Vagina (tissue), 2 donors: ENCODE measurements around the gene CSNK1A1. TPM values are rescaled to one million over a fixed set of nuclear protein-coding genes. Genes with fewer than 3 reads are reported as not detected.

Source experiments
- DNase-seq, 2 donors: peaks; one replicate each; pipeline ENCODE4 v3.0.0-alpha.2; 2017; ENCODE audit errors: extremely low spot score in 2 of 2
- H3K27ac ChIP-seq: fragments of 200-600 bp; sonication (generic); one replicate; pipeline ENCODE4 v1.5.1; 2019
- H3K27me3 ChIP-seq: fragments of 200-600 bp; sonication (generic); one replicate; pipeline ENCODE4 v1.5.1; 2019
- H3K36me3 ChIP-seq, 2 donors: fragments of 200-600 bp; sonication (generic); one replicate each; pipeline ENCODE4 v1.5.1; 2017 to 2019
- H3K4me1 ChIP-seq: fragments of 200-600 bp; sonication (generic); one replicate; pipeline ENCODE4 v1.5.1; 2019
- H3K4me3 ChIP-seq, 2 donors: fragments of 200-600 bp; sonication (generic); 1 replicate in 1 of 2; 2 replicates in 1 of 2; pipeline ENCODE4 v1.5.1; 2016 to 2019
- H3K9me3 ChIP-seq: fragments of 200-600 bp; sonication (generic); one replicate; pipeline ENCODE4 v1.5.1; 2019
- CTCF ChIP-seq, 3 experiments: fragments of 450-650 bp in 2 of 3; fragments of 200-600 bp in 1 of 3; sonication (generic) in 1 of 3; IDR thresholded peaks; one replicate each; pipeline ENCODE4 v1.5.1; 2017 to 2019; ENCODE audit warnings: antibody characterized with exemption in 3 of 3, mild to moderate bottlenecking in 2 of 3, moderate library complexity in 2 of 3
- POLR2A ChIP-seq, 2 donors: fragments of 450-650 bp; IDR thresholded peaks; one replicate each; pipeline ENCODE4 v1.6.1; 2017; ENCODE audit warnings: antibody characterized with exemption in 2 of 2, mild to moderate bottlenecking in 2 of 2, moderate library complexity in 2 of 2
- POLR2AphosphoS5 ChIP-seq, 2 donors: sonication (generic); formaldehyde crosslinking; IDR thresholded peaks; one replicate each; pipeline ENCODE4 v1.9.0; 2017; ENCODE audit warnings: antibody characterized with exemption in 2 of 2, mild to moderate bottlenecking in 2 of 2, low read depth in 1 of 2; ENCODE audit not compliant: insufficient read depth in 1 of 2
- intact Hi-C: fragments of 100-400 bp; cut with DNase I; formaldehyde crosslinking; loops from one replicate; pipeline ENCODE4 v1.15.1; 2023
- total RNA-seq: library from RNA; depleted of rRNA; stranded (reverse); fragments of >200 nt; gene quantifications from one replicate; pipeline ENCODE4 v1.2.3, GENCODE V29; 2016

Gene CSNK1A1
- total RNA-seq, 1 donor from 2014 or later = 223 TPM

DNA sequence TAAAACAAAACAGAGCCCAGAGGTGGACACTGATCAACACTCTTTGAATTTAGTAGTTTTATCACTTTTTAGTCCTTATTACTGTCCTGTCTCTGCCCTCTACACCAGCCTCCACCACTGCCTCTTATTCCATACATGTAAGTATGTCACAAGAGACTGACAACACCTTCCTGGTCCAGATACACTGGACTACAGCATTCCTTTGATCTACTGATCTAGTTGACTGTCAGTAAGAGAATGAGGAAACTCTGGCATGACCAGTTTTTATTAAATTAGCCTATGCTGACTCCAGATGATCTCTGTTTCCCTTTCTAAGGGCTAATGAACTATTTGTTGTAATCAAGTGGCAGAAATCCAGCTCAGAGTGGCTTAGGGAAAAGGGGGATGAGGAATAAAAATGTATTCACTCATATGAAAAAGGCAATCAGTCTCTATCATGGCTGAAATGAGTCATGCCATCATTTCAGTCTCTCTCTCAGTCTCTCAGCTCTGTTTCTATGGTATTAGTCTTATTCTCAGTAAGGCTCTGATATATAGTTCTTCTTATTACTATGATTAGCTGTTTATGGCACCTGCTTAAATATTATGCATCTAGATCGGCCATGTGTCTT lies 35.6 kb upstream of the CSNK1A1 start:
- intact Hi-C loops = no loop called here
- Histone ChIP-seq H3K27me3 (no peaks in the 10 kb centered on the region), H3K27ac (peak overlapping the region; percentile 3), H3K9me3 (no peaks in the 10 kb centered on the region), H3K36me3 (no peaks in the 10 kb centered on the region), H3K4me3 (no peak overlapping the region), H3K4me1 (peaks cover 44% of the 10 kb centered on the region)
- TF ChIP-seq CTCF (IDR thresholded peaks at IDR 0.05) = no peak
- TF ChIP-seq POLR2A (IDR thresholded peaks at IDR 0.05) = no peak
- peak in 1 of 2 donors; percentile 31 for TF ChIP-seq POLR2AphosphoS5 (IDR thresholded peaks at IDR 0.05; ENCODE audit: insufficient read depth in 1 of 2, low read depth in 1 of 2)
- peak in 1 of 2 donors; percentile 3 for DNase-seq

- Histone ChIP-seq H3K27ac (no peak overlapping the region), H3K9me3 (no peaks in the 10 kb centered on the region), H3K27me3 (no peaks in the 10 kb centered on the region), H3K4me1 (peaks cover 46% of the 10 kb centered on the region), H3K36me3 (no peaks in the 10 kb centered on the region), H3K4me3 (no peak overlapping the region)
- intact Hi-C loops = no loop called here
- TF ChIP-seq CTCF (IDR thresholded peaks at IDR 0.05) (no peak), POLR2A (IDR thresholded peaks at IDR 0.05) (no peak), POLR2AphosphoS5 (IDR thresholded peaks at IDR 0.05; ENCODE audit: insufficient read depth in 1 of 2, low read depth in 1 of 2) (no peak)
- no peak for DNase-seq
These were observed 34.7 kb upstream of the CSNK1A1 start for GRCh38 chr5:149585910-149586309.

GRCh38 chr5:149584121-149584520 lies 32.9 kb upstream of the CSNK1A1 start:
- H3K4me3 ChIP-seq = no peak overlapping the region
- intact Hi-C loops = no loop called here
- H3K9me3 ChIP-seq = no peaks in the 10 kb centered on the region
- H3K4me1 ChIP-seq = peaks cover 46% of the 10 kb centered on the region
- DNase-seq = peak in 1 of 2 donors; percentile 11
- H3K36me3 ChIP-seq = no peaks in the 10 kb centered on the region
- H3K27me3 ChIP-seq = no peaks in the 10 kb centered on the region
- TF ChIP-seq CTCF (IDR thresholded peaks at IDR 0.05) = no peak
- TF ChIP-seq POLR2AphosphoS5 (IDR thresholded peaks at IDR 0.05; ENCODE audit: insufficient read depth in 1 of 2, low read depth in 1 of 2) = peak in 1 of 2 donors; percentile 26
- H3K27ac ChIP-seq = peak overlapping the region; percentile 84

- H3K4me1 ChIP-seq = peaks cover 46% of the 10 kb centered on the region
- DNase-seq = peak in 1 of 2 donors; percentile 78
These were observed 32.2 kb upstream of the CSNK1A1 start for GRCh38 chr5:149583394-149583793.

More at GRCh38 chr5:149583394-149583793, 32.2 kb upstream of the CSNK1A1 start:
- TF ChIP-seq POLR2AphosphoS5 (IDR thresholded peaks at IDR 0.05; ENCODE audit: insufficient read depth in 1 of 2, low read depth in 1 of 2) = peak in 1 of 2 donors; percentile 79
- TF ChIP-seq CTCF (IDR thresholded peaks at IDR 0.05) = no peak
- Histone ChIP-seq H3K36me3 (no peaks in the 10 kb centered on the region), H3K27me3 (no peaks in the 10 kb centered on the region), H3K27ac (peak overlapping the region; percentile 84), H3K4me3 (no peak overlapping the region), H3K9me3 (no peaks in the 10 kb centered on the region)
- intact Hi-C loops = no loop called here
